HCT116 (cell line): ENCODE data around the gene NOL3. TPM values are rescaled to one million over a fixed set of nuclear protein-coding genes. Genes with fewer than 3 reads are reported as not detected.

ENCODE experiments used
- ATAC-seq: fragments of 200-7000 bp; cut with Tn5 transposase; 2 replicates; pipeline ENCODE4 v1.9.1; 2020; ENCODE audit warnings: mild to moderate bottlenecking, moderate library complexity
- BruUV-seq: library from RNA; stranded (reverse); fragments of 400-500 nt; replicated peaks from 2 replicates; lab custom pipeline; 2021; lab: Mats Ljungman, UMichigan
- CTCF ChIA-PET: fragments of 300-600 bp; sonication (Branson Sonifier 250); formaldehyde crosslinking; loops from one replicate; lab custom pipeline; 2021; ENCODE audit warnings: antibody characterized with exemption; lab: Charles Lee
- POLR2A ChIA-PET: fragments of 300-600, 350-600 bp; sonication (Branson Sonifier 250); formaldehyde crosslinking; loops from one replicate; lab custom pipeline; 2021; ENCODE audit warnings: antibody characterized with exemption; lab: Charles Lee
- RAD21 ChIA-PET, 2 experiments: fragments of 300-600 bp; sonication (Branson Sonifier 250); formaldehyde crosslinking; loops; one replicate each; lab custom pipeline; 2023; ENCODE audit warnings: low total read pairs in 2 of 2; ENCODE audit not compliant: uncharacterized antibody in 2 of 2, unreplicated experiment in 2 of 2, low non-redundant PET in 1 of 2; lab: Charles Lee
- DNase-seq: peaks from one replicate; pipeline ENCODE4 v3.0.0-alpha.2; 2010; ENCODE audit warnings: low read depth, low spot score
- H2AFZ ChIP-seq: fragments of 200-600 bp; shearing (Covaris generic), sonication (generic); 2 replicates; pipeline ENCODE4 v1.6.1; 2017; ENCODE audit warnings: low read depth, mixed run types, mixed read lengths, antibody characterized with exemption, low read length; ENCODE audit not compliant: poor library complexity, severe bottlenecking
- H3K27ac ChIP-seq: 2 replicates; pipeline ENCODE4 v1.5.1; 2012; ENCODE audit warnings: low read depth, low read length
- H3K27me3 ChIP-seq: fragments of 200-600 bp; sonication (generic); 2 replicates; pipeline ENCODE4 v1.6.1; 2016; ENCODE audit warnings: mixed run types, low read length, mixed read lengths; ENCODE audit not compliant: insufficient read depth
- H3K36me3 ChIP-seq, 2 experiments: fragments of 200-500 bp in 1 of 2; fragments of 200-600 bp in 1 of 2; sonication (Bioruptor generic) in 1 of 2; sonication (generic) in 1 of 2; 2 replicates each; pipeline versions ENCODE4 v1.5.1 to v1.6.1; 2014 to 2016; ENCODE audit warnings: low read length in 2 of 2, inconsistent platforms in 1 of 2, mixed read lengths in 1 of 2, mixed run types in 1 of 2; ENCODE audit not compliant: insufficient read depth in 2 of 2, control insufficient read depth in 1 of 2
- H3K4me1 ChIP-seq, 2 experiments: fragments of 200-600 bp in 1 of 2; sonication (generic) in 1 of 2; 2 replicates each; pipeline versions ENCODE4 v1.5.1 to v1.6.1; 2012 to 2017; ENCODE audit warnings: low read length in 2 of 2, inconsistent platforms in 1 of 2, mild to moderate bottlenecking in 1 of 2, mixed read lengths in 1 of 2, mixed run types in 1 of 2, moderate library complexity in 1 of 2; ENCODE audit not compliant: insufficient read depth in 2 of 2, control insufficient read depth in 1 of 2
- H3K4me2 ChIP-seq: fragments of 200-600 bp; sonication (generic); 2 replicates; pipeline ENCODE4 v1.6.1; 2017; ENCODE audit warnings: mixed run types, low read length, mixed read lengths
- H3K4me3 ChIP-seq, 2 experiments: fragments of 200-600 bp in 1 of 2; sonication (generic) in 1 of 2; replicated peaks in 1 of 2; 2 replicates each; pipeline ENCODE4 v1.5.1; 2011 to 2016; ENCODE audit warnings: low read length in 2 of 2, control low read depth in 1 of 2, low read depth in 1 of 2, mild to moderate bottlenecking in 1 of 2, mixed read lengths in 1 of 2, mixed run types in 1 of 2
- H3K79me2 ChIP-seq: fragments of 200-600 bp; sonication (generic); 2 replicates; pipeline ENCODE4 v1.6.1; 2017; ENCODE audit warnings: mild to moderate bottlenecking, mixed run types, low read length, moderate library complexity, mixed read lengths; ENCODE audit not compliant: insufficient read depth
- H3K9ac ChIP-seq: fragments of 200-600 bp; sonication (generic); 2 replicates; pipeline ENCODE4 v1.6.1; 2016; ENCODE audit warnings: low read length, mixed read lengths
- H3K9me2 ChIP-seq: fragments of 200-600 bp; sonication (generic), shearing (Covaris generic); 2 replicates; pipeline ENCODE4 v1.6.1; 2017; ENCODE audit warnings: mixed run types, mild to moderate bottlenecking, moderate library complexity; ENCODE audit not compliant: insufficient read depth
- H3K9me3 ChIP-seq, 2 experiments: fragments of 200-500 bp in 1 of 2; fragments of 200-600 bp in 1 of 2; sonication (Bioruptor generic) in 1 of 2; sonication (generic) in 1 of 2; 2 replicates each; pipeline ENCODE4 v1.6.1; 2014 to 2017; ENCODE audit warnings: low read length in 2 of 2, mixed read lengths in 2 of 2, inconsistent platforms in 1 of 2, low read depth in 1 of 2, mild to moderate bottlenecking in 1 of 2, mixed run types in 1 of 2, moderate library complexity in 1 of 2; ENCODE audit not compliant: control insufficient read depth in 1 of 2, insufficient read depth in 1 of 2
- H4K20me1 ChIP-seq: fragments of 200-600 bp; sonication (generic), shearing (Covaris generic); 2 replicates; pipeline ENCODE4 v1.6.1; 2017; ENCODE audit warnings: mixed run types, mild to moderate bottlenecking, moderate library complexity; ENCODE audit not compliant: insufficient read depth
- CEBPB ChIP-seq: IDR thresholded peaks from 2 replicates; pipeline ENCODE4 v1.6.1; 2012; ENCODE audit warnings: low read depth
- ZNF274 ChIP-seq: fragments of 200-500 bp; sonication (Bioruptor generic); IDR thresholded peaks from 2 replicates; pipeline ENCODE4 v1.6.1; 2014; ENCODE audit warnings: mild to moderate bottlenecking, low read depth, low read length, inconsistent platforms
- intact Hi-C: fragments of 100-400 bp; cut with micrococcal nuclease; formaldehyde crosslinking; loops from 2 replicates; pipeline ENCODE4 v1.10.0; 2022
- total RNA-seq: library from RNA; stranded (reverse); gene quantifications from one replicate; pipeline ENCODE4 v1.2.1, GENCODE V29; 2021; ENCODE audit not compliant: unreplicated experiment
- TF ChIP-seq, protein P1 (sequence below): IDR thresholded peaks from 2 replicates; pipeline ENCODE4 v1.6.1; 2012

NOL3 gene
- total RNA-seq, 1 experiment from 2014 or later: 54.0 TPM

GRCh38 chr16:67162506-67163163 is 7.7 kb upstream of the NOL3 start:
- H2AFZ ChIP-seq: no peak overlapping the region
- no peak for DNase-seq
- H4K20me1 ChIP-seq: no peaks in the 10 kb centered on the region
- H3K9ac ChIP-seq: no peak overlapping the region
- no peaks in the 10 kb centered on the region for H3K27me3 ChIP-seq
- no peaks in the 10 kb centered on the region; the same call in 1 of the 2 replicates for H3K79me2 ChIP-seq
- H3K9me3 ChIP-seq: no peaks in the 10 kb centered on the region
- H3K27ac ChIP-seq: no peak overlapping the region; the same call in 1 of the 2 replicates
- peaks cover 21 to 36% of the 10 kb centered on the region in 2 experiments for H3K4me1 ChIP-seq
- CTCF ChIA-PET: interaction anchor here (3.4 kb wide), 1 partner anchor 145 kb away, joined by 21 read pairs; no protein-coding TSS in a partner anchor
- no peaks in the 10 kb centered on the region for H3K36me3 ChIP-seq
- no TSS peak for BruUV-seq
- RAD21 ChIA-PET: no interaction called here
- H3K4me3 ChIP-seq: no peak overlapping the region
- no peak for ATAC-seq
- no peak for TF ChIP-seq ZNF274
- TF ChIP-seq, all 23 proteins: peak for 0
- POLR2A ChIA-PET: interaction anchor here (0.5 to 2.7 kb wide), 2 partner anchors 11 to 234 kb away, joined by 3 to 11 read pairs; no protein-coding TSS in a partner anchor
- intact Hi-C loops: no loop called here
- H3K9me2 ChIP-seq: no peaks in the 10 kb centered on the region
- H3K4me2 ChIP-seq: no peak overlapping the region

- Histone ChIP-seq H3K27ac (no peak overlapping the region; the same call in 1 of the 2 replicates), H3K36me3 (no peaks in the 10 kb centered on the region), H3K9me2 (no peaks in the 10 kb centered on the region), H3K27me3 (no peaks in the 10 kb centered on the region), H4K20me1 (no peaks in the 10 kb centered on the region), H3K4me3 (no peak overlapping the region), H3K9me3 (no peaks in the 10 kb centered on the region), H3K9ac (no peak overlapping the region), H3K79me2 (no peaks in the 10 kb centered on the region; the same call in 1 of the 2 replicates), H3K4me1 (peaks cover 21 to 34% of the 10 kb centered on the region in 2 experiments), H3K4me2 (peak overlapping the region; percentile 65; the same call in 1 of the 2 replicates), H2AFZ (no peak overlapping the region)
- intact Hi-C loops: no loop called here
- RAD21 ChIA-PET: no interaction called here
- no peak for TF ChIP-seq CEBPB
- TF ChIP-seq, protein P1, sequence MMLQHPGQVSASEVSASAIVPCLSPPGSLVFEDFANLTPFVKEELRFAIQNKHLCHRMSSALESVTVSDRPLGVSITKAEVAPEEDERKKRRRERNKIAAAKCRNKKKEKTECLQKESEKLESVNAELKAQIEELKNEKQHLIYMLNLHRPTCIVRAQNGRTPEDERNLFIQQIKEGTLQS: no peak
- no TSS peak for BruUV-seq
- ATAC-seq (no peak), DNase-seq (no peak)
- CTCF ChIA-PET: no interaction called here
- POLR2A ChIA-PET: no interaction called here
Measured at GRCh38 chr16:67163164-67163998, 7.0 kb upstream of the NOL3 start.
